Choroid plexus epithelial cell (primary cell): ENCODE measurements around the gene TNXB.
"Not testable (repeated sequence)": the region's sequence is repeated elsewhere in the genome, so short reads cannot be mapped to it uniquely, and the experiment has no call there.

ENCODE experiments used
- DNase-seq: peaks from one replicate; pipeline ENCODE4 v3.0.0-alpha.2; 2010; ENCODE audit warnings: low read depth
- H3K4me3 ChIP-seq: 2 replicates; pipeline ENCODE4 v1.5.1; 2011; ENCODE audit warnings: low read depth, mild to moderate bottlenecking, control low read depth, low read length, moderate library complexity

TNXB gene

DNA sequence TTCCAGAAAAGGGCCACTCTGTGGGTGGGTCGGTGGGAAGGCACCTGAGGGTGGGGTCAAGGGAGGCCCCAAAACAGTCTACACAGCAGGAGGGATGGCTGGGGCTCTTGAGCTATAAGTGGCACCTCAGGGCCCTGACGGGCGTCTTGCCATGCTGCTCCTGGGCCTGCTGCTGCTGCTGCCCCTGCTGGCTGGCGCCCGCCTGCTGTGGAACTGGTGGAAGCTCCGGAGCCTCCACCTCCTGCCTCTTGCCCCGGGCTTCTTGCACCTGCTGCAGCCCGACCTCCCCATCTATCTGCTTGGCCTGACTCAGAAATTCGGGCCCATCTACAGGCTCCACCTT is 103.6 kb downstream of the TNXB start:
- not testable (repeated sequence) for H3K4me3 ChIP-seq, DNase-seq

DNA sequence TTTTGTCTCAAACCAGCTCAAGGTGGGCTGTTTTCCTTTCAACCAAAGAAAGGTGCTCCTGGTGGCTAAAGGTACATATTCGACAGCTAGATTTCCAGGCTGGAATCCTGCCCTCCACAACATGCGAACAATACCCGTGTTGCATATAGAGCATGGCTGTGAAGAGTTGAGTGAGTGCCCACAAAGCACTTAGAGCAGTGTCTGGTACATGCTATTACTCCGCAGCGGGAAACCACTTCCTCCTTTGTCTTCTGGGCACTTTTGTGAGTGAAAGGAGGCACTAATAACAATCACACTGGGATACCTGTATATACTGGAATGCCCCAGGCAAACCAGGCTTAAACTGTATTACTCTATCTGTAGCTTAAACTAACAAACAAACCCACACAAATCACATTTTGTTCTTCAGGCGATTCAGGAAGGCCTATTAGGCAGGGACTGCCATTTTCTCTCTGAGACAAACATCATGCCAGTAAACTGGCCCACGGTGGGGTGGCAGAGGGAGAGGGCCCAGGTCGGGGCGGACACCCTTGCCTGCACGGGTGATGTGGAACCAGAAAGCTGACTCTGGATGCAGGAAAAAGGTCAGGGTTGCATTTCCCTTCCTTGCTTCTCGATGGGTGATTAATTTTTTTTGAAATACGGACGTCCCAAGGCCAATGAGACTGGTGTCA is 104.1 kb downstream of the TNXB start:
- H3K4me3 ChIP-seq, DNase-seq: not testable (repeated sequence)

DNA sequence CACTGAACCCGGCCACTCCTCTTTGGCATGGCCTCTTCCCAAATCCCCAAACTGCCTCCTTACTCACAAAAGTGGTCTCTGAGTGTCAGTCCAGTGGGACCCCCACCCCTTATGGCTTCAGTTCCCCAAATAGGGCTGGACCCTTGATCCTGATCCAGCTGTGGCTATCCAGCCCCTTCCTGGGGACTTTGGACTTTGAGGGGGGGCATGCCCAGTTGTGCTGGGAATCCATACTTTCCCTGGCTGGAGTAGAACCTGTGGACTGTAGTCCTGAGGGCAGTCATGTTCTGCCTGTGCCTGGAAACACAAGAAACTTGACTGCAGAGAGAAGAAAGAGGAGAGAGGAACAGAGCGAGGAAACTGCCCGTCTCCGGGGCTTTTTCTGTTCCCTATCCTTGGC is 104.7 kb downstream of the TNXB start:
- H3K4me3 ChIP-seq, DNase-seq: not testable (repeated sequence)

DNA sequence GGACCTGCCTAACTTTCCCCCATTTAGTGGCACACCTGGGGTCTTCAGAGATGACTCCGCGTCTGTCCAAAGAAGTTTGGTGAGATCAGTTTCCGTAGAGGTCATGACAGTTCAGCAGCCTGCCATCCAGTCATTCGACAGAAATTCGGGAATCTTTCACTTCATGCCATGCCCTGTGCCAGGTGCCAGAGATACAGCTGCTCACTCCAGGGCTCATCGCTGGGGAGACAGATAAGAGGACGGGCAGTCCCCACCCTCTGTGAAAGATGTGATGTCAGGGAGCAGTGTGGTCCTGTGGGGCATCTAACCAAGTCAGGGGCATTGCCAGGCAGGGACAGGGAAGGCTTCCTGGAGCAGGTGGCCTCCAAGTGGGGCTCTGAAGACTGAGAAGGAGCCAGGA is 105.8 kb downstream of the TNXB start:
- not testable (repeated sequence) for DNase-seq, H3K4me3 ChIP-seq

DNA sequence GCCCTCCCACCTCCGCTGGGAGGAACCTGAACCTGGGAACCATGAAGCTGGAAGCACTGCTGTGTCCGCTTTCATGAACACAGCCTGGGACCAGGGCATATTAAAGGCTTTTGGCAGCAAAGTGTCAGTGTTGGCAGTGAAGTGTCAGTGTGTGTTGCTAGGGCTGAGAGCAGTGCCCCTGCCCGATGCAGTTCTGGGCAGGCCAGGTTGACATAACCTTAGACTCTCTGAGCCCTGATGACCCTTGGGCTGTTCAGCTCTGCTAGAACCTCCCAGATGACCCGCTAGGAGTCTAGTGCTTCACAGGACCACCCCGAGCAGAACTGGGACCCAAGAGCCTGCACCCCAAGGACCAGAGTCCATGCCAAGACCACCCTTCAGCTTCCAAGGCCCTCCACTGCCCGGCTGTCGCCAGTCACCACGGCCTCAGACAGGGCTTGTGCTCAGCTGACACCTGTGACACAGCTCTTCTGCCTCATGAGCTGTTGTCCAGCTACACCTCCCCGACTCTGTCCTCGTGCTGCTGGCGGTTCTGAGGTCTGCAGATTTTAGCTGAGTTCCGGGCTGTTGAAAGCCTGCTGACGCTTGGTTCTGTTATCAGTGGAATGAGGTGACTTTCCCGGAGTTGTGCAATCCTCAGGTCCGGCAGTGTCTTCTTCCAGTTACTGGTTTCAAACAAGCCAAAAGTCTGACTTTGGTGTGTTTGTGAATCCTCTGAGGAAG is 106.4 kb downstream of the TNXB start:
- not testable (repeated sequence) for H3K4me3 ChIP-seq, DNase-seq

DNA sequence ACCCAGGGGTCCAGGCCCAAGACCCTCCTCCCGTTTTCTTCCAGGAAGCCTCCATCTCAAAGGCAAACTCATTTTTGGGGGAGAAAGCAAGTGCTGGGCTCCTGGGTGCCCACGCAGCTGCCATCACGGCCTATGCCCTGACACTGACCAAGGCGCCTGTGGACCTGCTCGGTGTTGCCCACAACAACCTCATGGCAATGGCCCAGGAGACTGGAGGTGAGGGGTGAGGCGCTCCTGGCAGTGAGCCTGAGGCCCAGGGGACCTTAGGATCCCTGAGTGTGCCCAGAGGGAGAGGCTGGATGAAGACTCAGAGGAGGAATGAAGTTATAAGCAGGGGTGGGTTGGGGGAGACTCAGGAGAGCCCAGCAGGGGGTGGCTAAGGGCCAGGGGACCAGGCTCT is 112.8 kb downstream of the TNXB start:
- DNase-seq, H3K4me3 ChIP-seq: not testable (repeated sequence)

DNA sequence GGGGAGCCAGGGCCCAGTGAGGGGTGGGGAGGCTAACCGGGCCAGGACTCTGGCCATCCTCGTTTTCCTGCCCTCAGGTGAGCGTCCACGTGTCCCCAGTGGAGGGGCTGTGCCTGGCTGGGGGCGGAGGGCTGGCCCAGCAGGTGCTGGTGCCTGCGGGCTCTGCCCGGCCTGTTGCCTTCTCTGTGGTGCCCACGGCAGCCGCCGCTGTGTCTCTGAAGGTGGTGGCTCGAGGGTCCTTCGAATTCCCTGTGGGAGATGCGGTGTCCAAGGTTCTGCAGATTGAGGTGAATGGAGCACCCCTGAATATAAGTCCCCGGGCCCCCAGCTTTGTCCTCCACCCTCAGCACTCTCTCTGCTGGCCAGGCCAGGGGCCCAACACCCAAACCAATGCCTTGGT is 114.7 kb downstream of the TNXB start:
- not testable (repeated sequence) for DNase-seq, H3K4me3 ChIP-seq
